ENCODE measurements around the gene ZNF385C.

GRCh38 chr17:42094375-42095069 lies 3.8 kb downstream of the ZNF385C start:
- no peak for TF ChIP-seq CTCF (IDR thresholded peaks at IDR 0.05)
- no peak for TF ChIP-seq POLR2A (IDR thresholded peaks at IDR 0.05)

All from esophagus squamous epithelium (tissue), 4 donors.